ENCODE results near the gene POFUT2.

DNA sequence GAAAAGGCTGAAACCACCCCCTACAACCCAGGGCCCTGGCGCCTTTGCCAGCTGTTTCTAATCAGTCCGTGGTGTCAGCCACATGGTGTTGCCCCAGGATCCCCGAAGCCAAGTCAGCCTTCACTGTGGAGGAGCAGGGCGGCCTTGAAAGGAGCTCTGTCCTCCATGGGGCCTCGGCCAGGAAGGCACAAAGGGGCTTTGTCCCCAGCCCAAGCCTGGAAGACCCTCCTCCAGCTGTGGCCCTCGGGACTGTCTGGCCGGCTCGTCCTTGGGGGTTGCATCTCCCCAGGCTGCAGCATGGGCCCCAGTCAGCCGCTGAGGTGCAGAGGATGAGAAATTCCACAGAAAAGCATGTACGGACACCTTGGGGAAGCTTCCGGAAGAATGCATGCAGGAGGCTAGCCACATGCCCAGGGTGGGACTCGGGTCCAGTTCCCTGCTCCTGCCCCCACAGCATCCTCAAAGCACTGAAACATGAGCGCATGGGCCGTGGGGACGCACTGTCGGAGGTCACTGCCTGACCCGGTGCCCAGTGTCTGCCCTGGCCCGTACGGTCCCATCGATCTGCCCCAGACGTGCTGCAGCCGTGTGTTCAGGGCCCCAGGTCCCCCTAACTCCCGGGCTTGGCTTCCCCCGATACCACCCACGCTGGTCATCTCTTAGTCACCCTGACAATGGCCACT lies 38.6 kb upstream of the POFUT2 start:
- TF ChIP-seq EP300 (IDR thresholded peaks at IDR 0.05; ENCODE audit: borderline replicate concordance): no peak
- TF ChIP-seq, protein P1, sequence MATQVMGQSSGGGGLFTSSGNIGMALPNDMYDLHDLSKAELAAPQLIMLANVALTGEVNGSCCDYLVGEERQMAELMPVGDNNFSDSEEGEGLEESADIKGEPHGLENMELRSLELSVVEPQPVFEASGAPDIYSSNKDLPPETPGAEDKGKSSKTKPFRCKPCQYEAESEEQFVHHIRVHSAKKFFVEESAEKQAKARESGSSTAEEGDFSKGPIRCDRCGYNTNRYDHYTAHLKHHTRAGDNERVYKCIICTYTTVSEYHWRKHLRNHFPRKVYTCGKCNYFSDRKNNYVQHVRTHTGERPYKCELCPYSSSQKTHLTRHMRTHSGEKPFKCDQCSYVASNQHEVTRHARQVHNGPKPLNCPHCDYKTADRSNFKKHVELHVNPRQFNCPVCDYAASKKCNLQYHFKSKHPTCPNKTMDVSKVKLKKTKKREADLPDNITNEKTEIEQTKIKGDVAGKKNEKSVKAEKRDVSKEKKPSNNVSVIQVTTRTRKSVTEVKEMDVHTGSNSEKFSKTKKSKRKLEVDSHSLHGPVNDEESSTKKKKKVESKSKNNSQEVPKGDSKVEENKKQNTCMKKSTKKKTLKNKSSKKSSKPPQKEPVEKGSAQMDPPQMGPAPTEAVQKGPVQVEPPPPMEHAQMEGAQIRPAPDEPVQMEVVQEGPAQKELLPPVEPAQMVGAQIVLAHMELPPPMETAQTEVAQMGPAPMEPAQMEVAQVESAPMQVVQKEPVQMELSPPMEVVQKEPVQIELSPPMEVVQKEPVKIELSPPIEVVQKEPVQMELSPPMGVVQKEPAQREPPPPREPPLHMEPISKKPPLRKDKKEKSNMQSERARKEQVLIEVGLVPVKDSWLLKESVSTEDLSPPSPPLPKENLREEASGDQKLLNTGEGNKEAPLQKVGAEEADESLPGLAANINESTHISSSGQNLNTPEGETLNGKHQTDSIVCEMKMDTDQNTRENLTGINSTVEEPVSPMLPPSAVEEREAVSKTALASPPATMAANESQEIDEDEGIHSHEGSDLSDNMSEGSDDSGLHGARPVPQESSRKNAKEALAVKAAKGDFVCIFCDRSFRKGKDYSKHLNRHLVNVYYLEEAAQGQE (IDR thresholded peaks at IDR 0.05; ENCODE audit: low read depth): no peak

Measured in Ishikawa (cell line).